Mucosa of descending colon (tissue), 3 donors: ENCODE data around the gene HBM. TPM values are rescaled to one million over a fixed set of nuclear protein-coding genes. Genes with fewer than 3 reads are reported as not detected.

Source experiments
- ATAC-seq: fragments of 200-7000 bp; cut with Tn5 transposase; one replicate; pipeline ENCODE4 v1.9.1; 2020; ENCODE audit warnings: mild to moderate bottlenecking, moderate library complexity
- DNase-seq, 3 donors: peaks; one replicate each; pipeline ENCODE4 v3.0.0-alpha.2; 2020
- H3K36me3 ChIP-seq: fragments of 200-600 bp; one replicate; pipeline ENCODE4 v1.8.0; 2021; ENCODE audit warnings: low read depth, mild to moderate bottlenecking
- H3K4me1 ChIP-seq: fragments of 200-600 bp; one replicate; pipeline ENCODE4 v1.8.0; 2021; ENCODE audit warnings: low read depth, mild to moderate bottlenecking
- H3K4me3 ChIP-seq: fragments of 200-600 bp; one replicate; pipeline ENCODE4 v1.8.0; 2021; ENCODE audit warnings: mild to moderate bottlenecking
- H3K9me3 ChIP-seq: fragments of 200-600 bp; one replicate; pipeline ENCODE4 v1.8.0; 2021; ENCODE audit warnings: mild to moderate bottlenecking
- CTCF ChIP-seq: fragments of 200-600 bp; IDR thresholded peaks from one replicate; pipeline ENCODE4 v1.8.0; 2022; ENCODE audit warnings: antibody characterized with exemption, mild to moderate bottlenecking
- intact Hi-C, 2 donors: fragments of 100-400 bp; cut with DNase I in 1 of 2; cut with micrococcal nuclease in 1 of 2; formaldehyde crosslinking; loops; one replicate each; pipeline versions ENCODE4 v1.11.0 to v1.11.1; 2022; cut with DNase I, micrococcal nuclease
- total RNA-seq, 3 donors: library from RNA; stranded (reverse); fragmentation: NEBNext Ultra II Directional in 2 of 3; extraction: Animal tissue kit (Norgen Biotek cat#: 25700) in 2 of 3; gene quantifications; one replicate each; pipeline versions ENCODE4 v1.2.1 to v1.2.4, GENCODE V29; 2021 to 2023
- donor health status: DM: no; HTN: no; CAD: no; lungs with moderate emphysema.
- donor health status: DM: no; HTN: no; CAD: no.
- donor health status: DM: no; HTN: yes; CAD: no.

The HBM gene
- total RNA-seq, 3 donors from 2014 or later = not detected

- H3K9me3 ChIP-seq = no peaks in the 10 kb centered on the region
- H3K4me1 ChIP-seq = no peaks in the 10 kb centered on the region
- H3K4me3 ChIP-seq = no peak overlapping the region
- no peaks in the 10 kb centered on the region for H3K36me3 ChIP-seq
- TF ChIP-seq CTCF = no peak
- intact Hi-C loops = no loop called here
- no peak for ATAC-seq
- no peak for DNase-seq
Measured at GRCh38 chr16:130533-131173, 35.1 kb upstream of the HBM start.

DNA sequence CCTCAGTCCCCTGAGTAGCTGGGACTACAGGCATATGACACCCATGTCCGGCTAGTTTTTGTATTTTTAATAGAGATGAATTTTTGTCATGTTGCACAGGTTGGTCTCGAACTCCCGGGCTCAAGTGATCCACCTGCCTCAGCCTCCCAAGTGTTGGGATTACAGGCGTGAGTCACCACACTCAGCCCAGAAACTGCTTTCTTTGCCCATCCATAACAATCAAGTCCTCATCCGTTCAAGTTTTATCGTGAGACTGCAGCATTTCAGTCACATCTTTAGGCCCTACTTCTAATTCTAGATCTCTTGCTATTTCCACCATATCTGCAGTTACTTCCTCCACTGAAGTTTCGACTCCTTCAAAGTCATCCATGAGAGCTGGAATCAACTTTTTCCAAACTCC is 33.7 kb upstream of the HBM start:
- H3K4me3 ChIP-seq = no peak overlapping the region
- intact Hi-C loops = no loop called here
- DNase-seq = no peak
- peaks cover 2% of the 10 kb centered on the region for H3K4me1 ChIP-seq
- no peaks in the 10 kb centered on the region for H3K9me3 ChIP-seq
- ATAC-seq = no peak
- no peaks in the 10 kb centered on the region for H3K36me3 ChIP-seq
- no peak for TF ChIP-seq CTCF

GRCh38 chr16:133716-134115 is 32.1 kb upstream of the HBM start:
- intact Hi-C loops = no loop called here
- Histone ChIP-seq H3K4me1 (peaks cover 5% of the 10 kb centered on the region), H3K4me3 (no peak overlapping the region), H3K9me3 (no peaks in the 10 kb centered on the region), H3K36me3 (no peaks in the 10 kb centered on the region)
- DNase-seq (no peak), ATAC-seq (no peak)
- no peak for TF ChIP-seq CTCF

DNA sequence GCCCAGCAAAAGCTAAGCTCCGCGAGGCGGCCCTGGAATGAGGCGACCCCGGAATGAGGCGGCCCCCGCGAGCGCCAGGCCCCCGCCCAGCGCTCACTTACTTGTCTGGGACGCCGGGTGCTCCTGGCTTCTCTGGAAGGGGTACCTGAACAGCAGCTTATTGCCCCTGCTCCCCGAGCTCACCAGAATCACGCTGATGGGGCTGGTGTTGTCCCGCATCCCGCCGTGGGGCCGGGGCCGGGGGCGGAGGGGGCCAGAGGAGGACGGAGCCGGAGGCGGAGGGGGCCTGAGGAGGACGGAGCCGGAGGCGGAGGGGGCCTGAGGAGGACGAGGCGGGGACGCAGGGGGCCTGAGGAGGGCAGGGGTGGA is 27.7 kb upstream of the HBM start:
- peak overlapping the region; percentile 32 for H3K4me3 ChIP-seq
- DNase-seq (peak; percentile 15 to 57 (median 55)), ATAC-seq (peak; percentile 41)
- TF ChIP-seq CTCF = no peak
- no peaks in the 10 kb centered on the region for H3K9me3 ChIP-seq
- peaks cover 5% of the 10 kb centered on the region for H3K4me1 ChIP-seq
- no peaks in the 10 kb centered on the region for H3K36me3 ChIP-seq
- intact Hi-C loops = no loop called here

DNA sequence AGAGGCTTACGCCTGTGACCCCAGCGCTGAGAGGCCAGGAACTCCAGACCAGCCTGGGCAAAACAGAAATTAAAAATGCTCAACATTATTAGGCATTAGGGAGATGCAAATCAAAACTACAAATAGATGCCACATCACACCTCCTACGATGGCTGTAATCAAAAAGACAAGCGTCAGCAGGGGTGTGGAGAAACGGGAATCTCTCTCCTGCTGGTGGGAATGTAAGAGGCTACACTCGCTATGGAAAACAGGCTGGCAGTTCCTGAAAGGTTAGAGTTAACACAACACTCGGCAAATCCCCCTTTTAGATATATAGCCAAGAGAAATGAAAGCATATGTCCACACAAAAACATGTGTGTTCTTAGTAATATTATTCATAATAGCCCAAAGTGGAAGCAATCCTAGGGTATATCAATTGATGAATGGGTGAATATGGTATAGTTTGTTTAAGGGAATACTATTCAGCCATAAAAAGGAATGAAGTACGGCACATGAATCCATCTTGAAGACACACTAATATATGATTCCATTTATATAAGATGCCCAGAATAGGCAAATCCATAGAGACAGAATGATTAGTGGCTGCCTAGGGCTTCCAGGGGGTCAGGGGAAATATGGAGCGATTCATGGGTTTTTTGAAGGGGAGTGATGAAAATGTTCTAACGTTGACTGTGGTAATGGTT is 25.5 kb upstream of the HBM start:
- no peak for DNase-seq
- ATAC-seq = no peak
- no peaks in the 10 kb centered on the region for H3K36me3 ChIP-seq

More for the DNA sequence above, 25.5 kb upstream of the HBM start:
- no peak for TF ChIP-seq CTCF
- peaks cover 5% of the 10 kb centered on the region for H3K4me1 ChIP-seq
- H3K4me3 ChIP-seq = no peak overlapping the region
- no peaks in the 10 kb centered on the region for H3K9me3 ChIP-seq
- intact Hi-C loops = no loop called here
